ENCODE results near the gene RAB4B.
"Not testable (repeated sequence)": the region's sequence is repeated elsewhere in the genome, so short reads cannot be mapped to it uniquely, and the experiment has no call there.

RAB4B gene

GRCh38 chr19:40783711-40784110, 5.7 kb downstream of the RAB4B start:
- POLR2A ChIA-PET, result no interaction called here
- DNase-seq (ENCODE audit: low read depth, low spot score), result no peak

DNA sequence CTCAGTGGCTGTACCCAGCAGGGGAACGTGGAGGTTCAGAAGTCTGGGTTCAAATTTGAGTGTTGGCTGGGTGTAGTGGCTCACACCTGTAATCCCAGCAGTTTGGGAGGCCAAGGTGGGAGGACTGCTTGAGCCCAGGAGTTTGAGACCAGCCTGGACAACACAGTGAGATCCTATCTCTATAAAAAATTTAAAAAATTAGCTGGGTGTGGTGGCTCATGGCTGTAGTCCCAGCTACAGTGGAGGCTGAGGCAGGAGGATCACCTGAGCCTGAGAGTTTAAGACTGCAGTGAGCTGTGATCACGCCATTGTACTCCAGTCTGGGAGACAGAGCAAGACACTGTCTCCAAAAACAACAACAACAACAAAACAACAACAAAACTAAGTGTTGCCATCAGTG, 6.1 kb downstream of the RAB4B start:
- H3K4me3 ChIP-seq (ENCODE audit: low read depth, low read length); POLR2A ChIA-PET; DNase-seq (ENCODE audit: low read depth, low spot score): not testable (repeated sequence)
- CTCF ChIA-PET, result interaction anchor here (0.7 kb wide), 2 partner anchors 10 to 14 kb away, joined by 3 to 4 read pairs; partner anchors contain the start of gene EGLN2

More at GRCh38 chr19:40783711-40784110, 5.7 kb downstream of the RAB4B start:
- H3K4me3 ChIP-seq (ENCODE audit: low read depth, low read length), result no peak overlapping the region
- CTCF ChIA-PET, result no interaction called here
- TF ChIP-seq CTCF (IDR thresholded peaks at IDR 0.05; ENCODE audit: insufficient read depth, low read length, missing control alignments), result no peak

GRCh38 chr19:40785526-40785925, 7.5 kb downstream of the RAB4B start:
- no peak for TF ChIP-seq CTCF (IDR thresholded peaks at IDR 0.05; ENCODE audit: insufficient read depth, low read length, missing control alignments)
- H3K4me3 ChIP-seq (ENCODE audit: low read depth, low read length), result no peak overlapping the region
- POLR2A ChIA-PET, result interaction anchor here (1.4 kb wide), 1 partner anchor 13 kb away, joined by 4 read pairs; the partner anchor contains the start of gene EGLN2
- CTCF ChIA-PET, result interaction anchor here (2.8 kb wide), 1 partner anchor 12 kb away, joined by 13 read pairs; the partner anchor contains the start of gene EGLN2
- no peak for DNase-seq (ENCODE audit: low read depth, low spot score)

DNA sequence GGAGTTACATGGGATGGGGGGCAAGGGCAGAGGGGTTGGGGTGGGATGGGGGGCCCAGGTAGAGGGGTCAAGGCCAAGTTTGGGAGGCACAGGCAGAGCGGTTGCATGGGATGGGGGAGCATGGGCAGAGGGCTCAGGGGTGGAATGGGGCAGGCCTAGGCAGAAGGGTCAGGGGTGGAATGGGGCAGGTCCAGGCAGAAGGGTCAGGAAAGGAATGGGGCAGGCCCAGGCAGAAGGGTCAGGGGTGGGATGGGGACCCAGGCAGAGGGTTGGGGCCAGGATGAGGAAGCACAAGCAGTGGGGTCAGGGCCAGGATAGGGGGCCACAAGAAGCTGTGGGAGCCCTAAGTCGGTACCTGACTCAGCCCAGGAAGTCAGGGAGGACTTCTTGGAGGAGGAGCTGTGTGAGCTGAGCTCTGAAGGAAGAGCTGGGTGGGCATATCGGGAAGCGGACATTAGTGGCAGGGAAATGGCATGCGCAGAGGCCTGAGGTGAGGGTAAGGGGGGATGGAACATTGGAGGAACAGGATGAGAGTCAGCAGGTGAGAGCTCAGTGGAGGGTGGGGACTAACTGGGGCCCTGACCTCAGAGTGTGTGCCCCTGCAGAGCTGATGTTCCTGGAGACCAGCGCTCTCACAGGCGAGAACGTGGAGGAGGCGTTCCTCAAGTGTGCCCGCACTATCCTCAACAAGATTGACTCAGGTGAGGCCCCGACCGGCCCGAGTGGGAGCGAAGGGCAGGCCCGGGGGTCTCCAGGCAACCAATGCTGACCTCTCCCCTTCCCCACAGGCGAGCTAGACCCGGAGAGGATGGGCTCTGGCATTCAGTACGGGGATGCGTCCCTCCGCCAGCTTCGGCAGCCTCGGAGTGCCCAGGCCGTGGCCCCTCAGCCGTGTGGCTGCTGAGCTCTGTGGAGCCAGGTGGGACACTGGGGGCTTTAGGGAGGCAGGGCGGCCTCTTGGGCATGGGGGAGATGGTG, 8.3 kb downstream of the RAB4B start:
- no peak overlapping the region for H3K4me3 ChIP-seq (ENCODE audit: low read depth, low read length)
- ChIA-PET POLR2A (interaction anchor here (1.3 to 1.4 kb wide), 2 partner anchors 8 to 12 kb away, joined by 4 to 5 read pairs; partner anchors contain the start of genes EGLN2 and RAB4B), CTCF (interaction anchor here (0.8 to 2.8 kb wide), 4 partner anchors 9 to 123 kb away, joined by 3 to 13 read pairs (median 4); partner anchors contain the start of gene EGLN2)
- no peak for TF ChIP-seq CTCF (IDR thresholded peaks at IDR 0.05; ENCODE audit: insufficient read depth, low read length, missing control alignments)
- DNase-seq (ENCODE audit: low read depth, low spot score), result no peak

DNA sequence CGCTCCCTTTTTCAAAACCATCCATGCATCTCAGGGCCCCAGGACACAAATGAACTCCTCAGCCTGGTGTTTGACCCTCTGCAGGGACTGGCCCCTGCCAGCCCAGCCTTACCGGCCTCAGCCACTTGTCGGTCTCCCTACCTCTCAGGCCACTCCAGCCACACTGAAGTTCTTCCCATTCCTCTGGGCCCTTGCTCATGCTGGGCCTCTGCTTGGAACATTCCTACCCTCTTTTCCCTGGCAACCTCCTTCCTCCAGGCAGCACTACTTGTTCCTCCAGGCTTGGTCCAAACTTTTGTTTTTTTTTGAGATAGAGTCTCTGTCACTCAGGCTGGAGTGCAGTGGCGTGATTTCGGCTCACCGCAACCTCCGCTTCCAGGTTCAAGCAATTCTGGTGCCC, 13.3 kb downstream of the RAB4B start:
- ChIA-PET POLR2A (no interaction called here), CTCF (interaction anchor here (0.8 kb wide), 1 partner anchor 13 kb away, joined by 3 read pairs; no protein-coding TSS in a partner anchor)
- no peak for DNase-seq (ENCODE audit: low read depth, low spot score)
- H3K4me3 ChIP-seq (ENCODE audit: low read depth, low read length), result no peak overlapping the region
- TF ChIP-seq CTCF (IDR thresholded peaks at IDR 0.05; ENCODE audit: insufficient read depth, low read length, missing control alignments), result no peak

DNA sequence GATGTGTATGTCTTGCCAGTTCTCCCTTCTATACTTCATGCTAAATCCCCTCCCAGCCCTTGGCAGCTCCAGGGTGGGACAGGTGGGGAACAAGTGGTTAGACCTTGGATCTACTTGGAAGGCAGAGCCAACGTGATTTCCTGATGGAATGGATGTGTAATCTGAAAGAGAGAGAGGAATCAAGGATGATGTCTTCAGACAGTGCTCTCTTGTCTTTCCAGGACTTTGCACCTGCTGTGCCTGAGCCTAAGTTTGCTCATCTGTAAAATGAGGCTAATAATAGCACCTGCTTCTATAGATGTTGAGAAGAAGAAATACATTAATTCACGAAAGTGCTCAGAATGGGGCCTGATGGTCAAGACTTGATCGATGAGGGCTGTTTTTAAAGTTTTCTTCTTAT, 13.9 kb downstream of the RAB4B start:
- CTCF ChIA-PET, result interaction anchor here (0.8 kb wide), 1 partner anchor 13 kb away, joined by 3 read pairs; no protein-coding TSS in a partner anchor
- no peak for TF ChIP-seq CTCF (IDR thresholded peaks at IDR 0.05; ENCODE audit: insufficient read depth, low read length, missing control alignments)
- DNase-seq (ENCODE audit: low read depth, low spot score), result no peak
- POLR2A ChIA-PET, result no interaction called here
- H3K4me3 ChIP-seq (ENCODE audit: low read depth, low read length), result no peak overlapping the region
